Activated CD4-positive, CD25-positive, alpha-beta regulatory T cell treated with anti-CD3 and anti-CD28 coated beads, Interleukin-2, amount 50 U/mL, for 16 hours (primary cell): Measurements from ENCODE around the gene UNC13D.
"Not testable (repeated sequence)": the region's sequence is repeated elsewhere in the genome, so short reads cannot be mapped to it uniquely, and the experiment has no call there.

Source experiments
- DNase-seq: peaks from one replicate; pipeline ENCODE4 v3.0.0-alpha.2; 2020; ENCODE audit warnings: low read depth, low spot score

Gene UNC13D

DNA sequence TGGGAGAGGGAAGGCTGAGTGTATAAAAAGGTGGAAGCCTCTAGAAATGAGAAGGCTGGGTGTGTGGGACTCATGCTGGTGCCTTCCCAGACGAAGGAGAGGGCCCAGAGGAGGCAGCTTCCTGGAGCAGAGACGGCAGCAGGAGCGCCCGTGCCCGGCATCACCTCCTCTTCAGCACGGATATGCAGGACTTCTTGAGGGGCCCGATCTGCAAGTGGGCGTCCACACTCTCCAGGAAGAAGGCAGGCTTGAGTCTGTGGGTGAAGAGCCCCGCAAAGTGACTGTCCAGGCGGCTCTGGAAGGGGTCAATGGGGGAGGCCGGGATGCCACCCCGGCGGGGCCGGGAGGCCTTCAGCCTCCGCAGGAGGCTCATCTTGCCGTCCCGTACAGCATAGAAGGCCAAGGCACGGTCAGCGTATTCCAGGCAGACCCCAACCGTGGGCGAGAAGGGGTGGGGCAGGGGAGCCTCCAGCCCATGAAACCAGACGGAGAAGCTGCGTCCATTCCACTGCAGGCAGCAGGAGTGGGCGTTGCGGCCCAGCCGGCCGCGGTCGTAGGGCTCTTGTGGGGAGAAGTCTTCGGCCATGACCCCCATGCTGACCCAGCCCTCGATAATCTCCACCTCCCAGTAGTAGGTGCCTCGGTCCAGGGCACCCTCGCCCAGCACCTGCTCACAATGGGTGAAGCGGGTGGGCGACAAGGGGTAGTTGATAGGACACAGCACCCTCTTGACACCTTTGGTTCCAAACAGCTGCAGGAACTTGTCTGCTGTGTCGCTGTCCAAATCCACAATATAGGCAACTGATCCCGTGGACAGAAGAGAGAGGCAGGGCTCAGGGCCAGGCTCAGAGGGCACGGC, 30.3 kb upstream of the UNC13D start:
- DNase-seq: no peak

DNA sequence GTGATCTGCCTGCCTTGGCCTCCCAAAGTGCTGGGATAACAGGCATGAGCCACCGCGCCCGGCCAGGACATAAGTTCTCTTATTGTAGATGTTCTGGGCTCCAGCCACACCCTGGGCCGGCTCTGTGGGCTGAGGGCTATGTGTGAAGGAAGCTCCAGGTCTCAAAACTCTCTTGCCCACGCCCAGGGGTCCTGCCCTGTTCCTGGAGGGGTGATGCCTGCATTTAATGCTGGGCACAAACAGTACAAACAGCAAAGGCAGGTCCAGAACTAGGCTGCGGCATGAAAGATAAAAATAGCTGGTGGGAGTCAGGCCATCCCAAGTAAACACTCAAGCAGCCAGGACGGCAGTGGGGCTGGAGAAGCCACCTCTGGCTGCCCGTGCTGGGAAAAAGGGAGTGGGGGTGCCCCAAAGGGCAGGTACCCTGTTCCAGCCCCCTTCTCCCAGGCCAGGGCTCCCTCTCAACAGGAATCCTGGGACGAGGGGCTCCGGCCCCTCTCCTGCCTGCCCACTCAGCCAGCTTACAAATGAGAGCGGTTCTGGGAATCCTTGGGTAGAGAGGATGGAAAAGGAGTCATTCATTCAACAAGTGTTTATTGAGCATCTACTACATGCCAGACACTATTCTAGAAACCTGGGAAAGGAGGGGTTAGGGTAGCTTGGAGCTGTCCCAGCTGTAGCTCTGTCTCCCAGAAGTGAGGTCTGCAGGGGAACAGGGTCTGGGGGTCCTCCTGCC, 29.6 kb upstream of the UNC13D start:
- DNase-seq: no peak

DNA sequence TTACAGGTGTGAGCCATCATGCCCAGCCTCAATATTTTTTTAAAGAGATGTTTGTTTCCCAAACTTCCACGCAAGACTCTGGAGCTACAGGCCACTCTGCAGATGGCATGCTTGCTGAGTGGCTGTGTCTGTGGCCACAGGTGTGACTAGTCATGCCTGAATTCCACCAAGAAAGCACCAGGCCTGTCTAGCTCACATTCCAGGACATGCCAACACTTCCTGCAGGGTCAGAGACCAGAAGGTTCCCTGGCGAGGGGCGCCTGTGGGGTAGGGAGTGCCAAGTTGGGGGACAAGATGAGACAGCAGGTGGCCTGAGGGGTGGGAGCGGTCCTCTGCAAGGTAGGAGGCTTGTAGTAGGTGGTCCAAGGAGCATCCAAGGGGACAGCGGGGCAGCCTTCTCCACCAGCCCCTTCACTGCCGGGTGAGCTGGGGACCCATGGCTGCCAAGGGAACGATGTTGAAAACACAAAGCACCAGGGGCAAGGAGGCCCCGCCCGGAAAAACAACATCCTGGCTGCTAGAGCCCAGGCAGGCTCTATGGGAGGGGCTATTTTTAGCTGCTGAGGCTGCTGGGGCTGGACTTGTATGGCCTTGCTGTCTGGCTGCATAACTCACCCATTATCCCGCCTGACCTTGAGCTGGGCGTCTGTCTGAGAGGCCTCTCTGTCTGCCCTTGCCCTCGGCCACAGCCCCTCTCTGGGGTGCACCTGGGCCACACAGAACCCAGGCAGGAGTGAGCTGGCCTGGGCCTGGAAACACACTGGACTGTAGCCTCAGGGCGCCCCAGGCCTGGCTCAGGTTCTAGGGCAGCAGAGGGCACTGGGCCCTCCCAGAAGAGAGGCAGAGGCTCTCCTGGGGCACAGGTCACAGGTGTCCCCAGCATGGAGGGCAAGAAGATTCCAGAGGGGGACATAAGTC, 28.5 kb upstream of the UNC13D start:
- DNase-seq: no peak

DNA sequence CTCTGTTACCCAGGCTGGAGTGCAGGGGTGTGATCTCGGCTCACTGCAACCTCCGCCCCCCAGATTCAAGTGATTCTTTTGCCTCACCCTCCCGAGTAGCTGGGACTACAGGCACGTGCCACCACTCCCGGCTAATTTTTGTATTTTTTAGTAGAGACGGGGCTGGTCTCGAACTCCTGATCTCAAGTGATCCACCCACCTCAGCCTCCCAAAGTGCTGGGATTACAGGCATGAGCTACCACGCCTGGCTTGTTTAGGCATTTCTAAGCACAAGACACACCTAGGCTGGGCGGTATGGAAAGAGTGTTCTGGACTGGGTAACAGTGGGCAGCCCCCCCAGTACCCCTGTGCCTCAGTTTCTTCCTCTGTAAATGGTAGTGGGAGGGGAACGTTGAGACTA, 26.0 kb upstream of the UNC13D start:
- DNase-seq: not testable (repeated sequence)

DNA sequence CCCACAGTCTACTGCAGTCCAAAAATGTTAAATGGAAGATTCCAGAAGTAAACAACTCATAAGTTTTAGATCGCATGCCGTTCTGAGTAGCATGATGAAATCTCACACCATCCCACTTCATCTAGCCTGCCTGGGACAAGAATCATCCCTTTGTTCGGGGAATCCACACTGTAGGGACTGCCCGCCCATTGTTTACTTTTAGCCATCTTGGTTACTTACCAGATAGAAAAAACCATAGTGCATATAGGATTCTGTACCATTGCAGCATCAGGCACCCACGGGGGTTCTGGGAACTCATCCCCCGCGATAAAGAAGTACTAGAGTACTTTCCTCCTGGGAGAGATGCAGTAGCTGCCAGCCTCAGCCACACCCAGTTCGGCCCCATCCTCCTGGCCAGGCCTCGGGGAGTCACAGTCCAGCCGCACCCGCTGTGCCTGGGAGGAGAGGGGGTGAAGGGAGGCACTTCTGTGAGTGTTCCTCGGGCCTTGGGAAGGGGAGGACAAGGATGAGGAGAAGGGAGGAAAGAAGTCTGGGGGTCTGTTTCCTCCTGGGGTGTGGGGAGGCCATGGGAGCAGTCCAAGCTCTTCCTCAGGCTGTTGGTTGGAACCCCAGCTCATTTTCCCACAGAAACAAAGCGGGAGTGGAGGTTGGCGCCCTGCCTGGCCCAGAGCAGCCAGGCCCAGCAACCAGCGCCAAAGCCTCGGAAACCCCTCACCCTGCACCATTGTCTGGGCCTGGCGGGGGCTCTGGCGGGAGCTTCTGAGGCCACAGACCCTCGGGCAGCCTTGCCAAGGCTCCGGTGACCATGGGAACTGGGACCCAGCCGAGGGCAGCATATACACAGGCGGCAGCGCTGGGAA, 25.3 kb upstream of the UNC13D start:
- no peak for DNase-seq

DNA sequence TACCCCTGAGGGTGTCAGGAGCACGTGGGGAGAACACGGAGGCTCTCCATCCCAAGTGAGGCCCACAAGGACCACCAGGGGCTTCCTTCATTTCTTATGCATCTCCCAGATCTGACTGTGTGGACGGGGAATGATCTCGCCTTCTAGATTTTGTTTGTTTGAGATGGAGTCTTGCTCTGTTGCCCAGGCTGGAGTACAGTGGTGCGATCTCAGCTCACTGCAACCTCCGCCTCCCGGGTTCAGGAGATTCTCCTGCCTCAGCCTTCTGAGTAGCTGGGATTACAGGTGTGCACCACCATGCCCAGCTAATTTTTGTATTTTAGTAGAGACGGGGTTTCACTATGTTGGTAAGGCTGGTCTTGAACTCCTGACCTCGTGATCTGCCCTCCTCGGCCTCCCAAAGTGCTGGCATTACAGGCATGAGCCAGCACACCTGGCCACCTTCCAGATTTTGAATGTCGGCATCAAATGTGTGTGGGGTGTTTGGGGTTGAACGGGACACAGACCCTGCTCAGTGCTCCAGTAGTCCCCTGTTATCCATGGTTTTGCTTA, 24.6 kb upstream of the UNC13D start:
- DNase-seq: not testable (repeated sequence)

DNA sequence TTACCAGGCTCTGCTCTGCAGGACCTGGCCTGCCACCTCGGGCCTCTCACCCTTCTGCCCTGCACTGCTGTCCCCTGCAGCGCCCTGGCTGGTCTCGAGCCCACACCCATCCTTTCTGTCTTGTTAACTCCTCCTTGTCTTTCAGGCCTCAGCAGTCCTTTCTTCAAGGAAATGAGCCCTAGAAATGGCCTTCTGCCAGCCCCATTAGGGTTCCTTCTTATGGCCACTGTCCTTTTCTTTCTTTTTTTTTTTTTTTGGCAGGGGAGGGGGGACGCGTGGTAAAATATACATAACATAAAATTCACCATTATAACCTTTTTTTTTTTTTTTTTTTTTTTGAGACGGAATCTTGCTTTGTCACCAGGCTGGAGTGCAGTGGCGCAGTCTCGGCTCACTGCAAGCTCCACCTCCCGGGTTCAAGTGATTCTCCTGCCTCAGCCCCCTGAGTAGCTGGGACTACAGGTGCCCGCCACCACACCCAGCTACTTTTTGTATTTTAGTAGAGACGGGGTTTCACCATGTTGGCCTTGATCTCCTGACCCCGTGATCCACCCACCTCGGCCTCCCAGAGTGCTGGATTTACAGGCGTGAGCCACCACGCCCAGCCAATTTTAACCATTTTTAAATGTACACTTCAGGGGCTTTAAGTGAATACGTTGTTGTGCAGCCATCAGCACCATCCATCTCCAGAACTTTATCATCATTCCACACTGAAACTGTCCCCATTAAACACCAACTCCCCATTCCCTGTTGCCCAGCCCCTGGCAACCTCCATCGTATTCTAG, 21.4 kb upstream of the UNC13D start:
- DNase-seq: not testable (repeated sequence)

DNA sequence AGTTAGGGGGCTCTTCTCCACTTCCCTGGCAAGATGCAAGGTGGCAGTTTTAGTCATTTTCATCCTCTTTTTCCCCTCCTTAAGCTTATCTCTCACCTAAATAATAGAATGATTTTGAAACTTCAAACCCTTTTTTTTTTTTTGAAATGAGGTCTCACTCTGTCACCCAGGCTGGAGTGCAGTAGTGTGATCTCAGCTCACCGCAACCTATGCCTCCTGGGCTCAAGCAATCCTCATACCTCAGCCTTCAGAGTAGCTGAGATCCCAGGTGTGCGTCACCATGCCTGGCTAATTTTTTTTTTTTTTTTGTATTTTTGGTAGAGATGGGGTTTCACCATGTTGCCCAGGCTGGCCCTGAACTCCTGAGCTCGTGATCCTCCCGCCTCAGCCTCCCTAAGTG, 20.7 kb upstream of the UNC13D start:
- DNase-seq: not testable (repeated sequence)

DNA sequence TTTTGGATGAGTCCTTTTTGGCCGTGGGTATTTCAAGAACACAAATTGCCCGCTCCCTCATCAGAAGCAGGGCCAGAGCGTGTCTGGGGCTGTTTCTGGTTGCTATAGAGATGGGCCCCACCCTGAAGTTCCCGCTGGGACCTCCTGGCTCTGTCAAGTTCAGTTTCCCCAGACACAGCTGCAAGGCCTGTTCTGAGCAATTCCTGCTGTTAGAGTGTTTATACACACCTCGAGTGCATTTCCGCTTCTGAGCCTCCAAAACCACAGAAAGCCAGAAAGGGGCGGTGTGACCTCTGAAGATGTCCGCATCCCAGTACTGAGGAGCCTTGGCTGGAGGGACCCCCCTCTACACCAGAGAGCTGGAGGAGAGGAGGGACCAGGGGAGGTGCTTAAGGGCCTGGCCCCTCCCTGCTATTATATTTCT, 20.3 kb upstream of the UNC13D start:
- DNase-seq: no peak

DNA sequence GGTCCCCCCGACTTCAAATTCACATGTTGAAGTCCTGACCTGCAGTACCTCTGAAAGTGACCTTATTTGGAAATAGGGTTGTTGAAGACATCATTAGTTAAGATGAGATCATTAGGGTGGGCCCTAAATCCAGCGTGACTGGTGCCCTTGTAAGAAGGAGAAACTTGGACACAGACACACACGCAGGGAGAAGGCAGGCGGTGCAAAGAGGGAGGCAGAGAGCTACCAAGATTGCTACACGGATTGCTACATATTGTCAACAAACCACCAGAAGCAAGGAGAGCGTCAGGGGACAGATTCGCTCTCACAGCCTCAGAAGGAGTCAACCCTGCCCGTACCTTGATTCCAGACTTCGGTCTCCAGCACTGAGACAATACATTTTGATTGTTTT, 17.7 kb upstream of the UNC13D start:
- DNase-seq: no peak

DNA sequence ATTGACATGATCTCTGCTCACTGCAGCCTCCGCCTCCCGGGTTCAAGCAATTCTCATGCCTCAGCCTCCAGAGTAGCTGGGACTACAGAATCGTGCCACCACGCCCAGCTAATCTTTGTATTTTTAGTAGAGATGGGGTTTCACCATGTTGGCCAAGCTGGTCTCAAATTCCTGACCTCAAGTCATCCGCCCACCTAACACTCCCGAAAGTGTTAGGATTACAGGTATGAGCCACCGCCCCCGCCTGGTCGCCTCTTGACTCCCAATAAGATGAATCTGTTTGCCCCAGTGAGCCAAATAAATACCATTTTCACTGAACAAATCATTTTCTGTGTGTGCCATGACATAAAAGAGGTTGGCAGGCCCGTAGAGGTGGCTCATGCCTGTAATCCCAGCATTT, 15.2 kb upstream of the UNC13D start:
- DNase-seq: not testable (repeated sequence)

DNA sequence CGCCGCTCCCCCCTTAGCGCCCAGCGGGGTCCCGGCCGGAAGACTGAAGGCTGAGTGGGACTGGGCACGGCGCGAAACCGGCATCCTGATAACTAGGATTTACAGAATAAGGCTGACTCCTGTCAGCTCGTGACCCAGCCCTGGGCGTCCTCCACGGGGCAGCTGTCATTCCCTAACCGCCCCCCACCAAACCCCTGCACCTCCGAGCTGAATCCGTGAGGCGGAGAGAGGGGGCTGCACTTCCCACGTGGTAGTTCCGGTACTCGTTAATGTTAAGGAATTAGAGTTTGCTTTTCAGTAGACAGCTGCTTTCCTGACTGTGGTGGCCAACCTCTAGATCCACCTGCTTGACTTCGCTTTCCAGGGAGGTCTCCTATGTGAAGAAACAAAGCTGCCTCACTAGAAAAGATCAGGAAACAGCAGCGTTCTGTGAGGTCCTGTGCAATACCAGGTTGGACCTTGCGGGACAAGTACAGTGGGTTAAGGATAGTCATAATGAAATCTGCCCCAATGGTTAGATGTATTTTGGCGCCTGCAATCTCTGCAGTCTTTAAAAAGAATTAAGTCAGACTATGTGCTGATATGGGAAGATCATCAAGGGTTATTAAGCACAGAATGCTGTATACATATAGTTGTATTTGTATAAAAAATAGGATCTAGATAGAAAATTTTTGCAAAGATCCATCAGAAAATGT, 12.0 kb upstream of the UNC13D start:
- DNase-seq: no peak

DNA sequence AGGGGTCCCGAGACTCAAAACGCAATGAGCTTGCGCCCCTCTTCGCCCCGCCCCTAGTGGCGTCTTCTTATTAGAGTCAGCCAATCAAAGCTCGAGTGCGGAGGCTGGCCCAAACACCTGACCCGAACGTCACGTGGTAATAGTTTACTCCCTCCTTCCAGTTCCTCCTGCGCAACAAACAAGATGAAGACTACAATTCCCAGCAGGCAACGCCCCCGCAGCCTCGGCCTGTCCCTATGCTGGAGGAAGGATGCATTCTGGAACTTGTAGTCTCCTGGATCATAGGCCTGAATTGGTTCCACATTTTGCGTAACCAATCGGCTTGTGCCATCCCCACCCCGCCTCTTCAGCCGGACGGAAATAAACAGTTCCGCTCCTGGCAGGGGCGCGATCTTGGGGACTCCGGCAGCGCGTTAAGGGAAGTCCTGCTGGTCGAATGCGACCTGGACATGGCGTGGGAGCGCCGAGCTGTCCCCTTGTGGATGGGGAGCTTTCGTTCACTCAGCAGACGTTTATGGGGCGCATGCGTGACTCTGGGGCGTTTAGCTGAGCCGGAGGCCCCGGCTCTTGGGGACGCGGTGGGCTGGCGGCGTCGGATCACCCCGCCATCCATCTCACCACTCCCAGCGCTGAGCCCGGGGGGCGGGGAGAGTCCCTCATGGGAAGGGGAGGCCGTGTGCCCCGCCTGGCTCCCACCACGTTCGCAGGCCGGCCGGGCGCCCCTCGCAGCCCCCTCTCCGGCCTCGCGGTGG, 11.3 kb upstream of the UNC13D start, which contains the start of gene WBP2:
TSS of gene WBP2 (minus strand) at position 26 of the 752 bp plus-strand sequence. CDS start 38 bp downstream, outside the sequence.
- DNase-seq: peak; percentile 95

DNA sequence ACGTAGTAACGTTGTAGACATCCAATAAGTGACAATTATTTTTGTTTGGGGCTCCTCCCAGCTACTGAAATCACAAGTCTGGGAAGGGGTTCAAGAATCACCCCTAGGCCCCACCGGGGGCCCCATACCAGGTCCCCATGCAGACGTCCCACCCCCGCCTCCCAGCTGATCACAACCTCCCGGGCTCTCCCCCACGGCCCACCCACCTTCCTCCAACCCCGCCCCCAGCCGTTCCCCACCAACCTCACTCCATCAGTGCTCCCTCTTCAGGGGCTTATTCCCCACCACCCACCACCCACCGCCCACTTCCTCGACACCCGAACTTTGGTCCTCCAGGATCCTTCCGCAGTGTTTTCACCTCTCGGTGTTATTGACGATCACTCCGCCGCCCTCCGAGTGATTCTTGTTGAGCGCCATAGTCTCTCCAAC, 10.7 kb upstream of the UNC13D start:
- no peak for DNase-seq

DNA sequence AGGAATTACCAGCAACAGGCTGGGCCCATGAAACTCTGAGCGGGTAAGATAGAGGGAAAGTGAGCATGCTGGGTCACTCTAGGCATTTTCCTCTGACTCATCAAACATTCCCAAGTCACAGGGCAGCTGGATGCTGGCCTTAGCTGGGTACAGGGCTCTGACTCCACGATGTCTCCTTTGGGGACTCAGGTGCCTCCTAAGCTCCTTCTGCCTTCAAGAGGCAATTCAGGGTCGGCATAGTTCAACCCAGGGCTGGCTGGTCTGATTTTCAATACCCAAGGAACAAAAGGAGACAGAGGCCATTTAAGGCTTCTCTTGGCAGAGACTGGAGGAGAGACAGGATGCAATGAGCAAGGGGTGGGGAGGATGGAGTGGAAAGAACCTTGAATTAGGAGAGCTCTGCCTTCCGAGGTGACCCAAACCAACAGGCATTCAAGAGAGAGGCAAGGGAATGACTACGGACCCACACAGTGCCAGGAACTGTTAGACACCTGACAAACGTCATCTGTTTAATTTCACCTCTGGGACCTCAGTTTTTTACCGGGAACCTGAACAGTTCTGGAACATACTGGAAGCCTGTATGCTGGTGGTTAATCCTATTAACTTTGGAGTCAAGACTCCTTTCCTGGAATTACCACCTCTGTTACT, 10.0 kb upstream of the UNC13D start:
- DNase-seq: no peak

DNA sequence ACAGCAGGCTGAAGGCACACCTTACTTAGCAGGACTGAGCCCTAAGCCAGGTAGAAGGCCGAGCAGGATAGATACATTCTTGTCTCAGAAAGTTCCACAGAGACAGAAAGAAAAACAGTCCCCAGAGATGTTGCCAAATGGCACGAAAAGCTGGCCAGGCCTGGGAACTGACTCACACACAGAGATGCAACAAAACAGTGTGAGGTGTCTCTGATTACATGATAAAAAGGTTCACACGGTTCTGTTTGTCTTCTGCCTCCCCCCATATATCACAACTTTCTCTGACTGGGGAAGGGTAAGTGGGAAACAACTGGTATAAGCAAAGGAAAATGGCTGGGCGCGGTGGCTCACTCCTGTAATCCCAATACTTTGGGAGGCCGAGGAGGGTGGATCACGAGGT, 9.2 kb upstream of the UNC13D start:
- no peak for DNase-seq

DNA sequence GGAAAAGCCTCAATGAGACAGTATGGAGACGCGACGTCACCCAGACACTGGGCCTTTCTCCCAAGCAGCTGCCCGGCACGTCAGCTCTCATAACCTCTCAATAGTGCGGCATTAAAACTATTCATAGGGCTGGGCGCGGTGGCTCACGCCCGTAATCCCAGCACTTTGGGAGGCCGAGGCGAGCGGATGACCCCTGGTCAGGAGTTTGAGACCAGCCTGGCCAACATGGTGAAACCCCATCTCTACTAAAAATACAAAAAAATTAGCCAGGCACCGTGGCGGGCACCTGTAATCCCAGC, 7.4 kb upstream of the UNC13D start:
- not testable (repeated sequence) for DNase-seq
